PC-9 (cell line): ENCODE data around the gene GBP5. TPM values are rescaled to one million over a fixed set of nuclear protein-coding genes. Genes with fewer than 3 reads are reported as not detected.

ENCODE experiments used
- total RNA-seq: library from RNA; stranded (reverse); gene quantifications from 2 replicates; pipeline ENCODE4 v1.2.3, GENCODE V29; 2021

Gene GBP5
- total RNA-seq, 1 experiment from 2014 or later: not detected

Other genes starting within 250 kb of the GBP5 start
- 17.7 and 22.6 TPM in 2 replicates for gene GBP3, start 250.0 kb downstream of the GBP5 start, total RNA-seq
- 6.0 and 7.3 TPM in 2 replicates for gene GBP1, start 207.7 kb downstream of the GBP5 start, total RNA-seq
- gene GBP2, start 146.7 kb downstream of the GBP5 start, total RNA-seq: 7.0 and 9.6 TPM in 2 replicates
- gene GBP7, start 96.9 kb downstream of the GBP5 start, total RNA-seq: not detected in 2 replicates
- 0.83 and 1.3 TPM in 2 replicates for gene GBP4, start 73.9 kb downstream of the GBP5 start, total RNA-seq
- 2.0 and 2.2 TPM in 2 replicates for gene GBP6, start 91.2 kb upstream of the GBP5 start, total RNA-seq